HEK293 (cell line): ENCODE results near the gene PANX2.

Experiments used
- CTCF ChIA-PET: fragments of 350-600 bp; formaldehyde crosslinking; extraction: SDS; loops from one replicate; lab custom pipeline; 2021; ENCODE audit warnings: antibody characterized with exemption; lab: Yijun Ruan, JAX
- POLR2A ChIA-PET: fragments of 300-600 bp; formaldehyde crosslinking; extraction: SDS; loops from one replicate; lab custom pipeline; 2020; ENCODE audit warnings: antibody characterized with exemption, inconsistent platforms; lab: Yijun Ruan, JAX
- H3K27ac ChIP-seq: fragments of 200-500 bp; sonication (Bioruptor generic); 2 replicates; pipeline ENCODE4 v1.5.1; 2014; ENCODE audit warnings: low read depth, low read length, control low read depth, inconsistent platforms; ENCODE audit errors: extremely low read depth
- H3K36me3 ChIP-seq, 2 experiments: fragments of 200-500 bp in 1 of 2; sonication (Bioruptor generic) in 1 of 2; 1 replicate in 1 of 2; 2 replicates in 1 of 2; pipeline ENCODE4 v1.5.1; 2014 to 2017; ENCODE audit warnings: inconsistent platforms in 2 of 2, low read length in 2 of 2; ENCODE audit not compliant: control insufficient read depth in 2 of 2, insufficient read depth in 1 of 2
- H3K4me1 ChIP-seq: fragments of 200-500 bp; sonication (Bioruptor generic); 2 replicates; pipeline ENCODE4 v1.5.1; 2014; ENCODE audit warnings: mild to moderate bottlenecking, low read length, inconsistent platforms; ENCODE audit not compliant: control insufficient read depth, insufficient read depth
- H3K4me3 ChIP-seq: 2 replicates; pipeline ENCODE4 v1.5.1; 2011; ENCODE audit warnings: low read depth, mild to moderate bottlenecking, control low read depth, low read length, moderate library complexity
- H3K9me3 ChIP-seq: fragments of 200-500 bp; sonication (Bioruptor generic); 2 replicates; pipeline ENCODE4 v1.5.1; 2014; ENCODE audit warnings: low read depth, low read length, inconsistent platforms; ENCODE audit not compliant: control insufficient read depth, insufficient read depth
- FEZF1 ChIP-seq: fragments of 450-650 bp; formaldehyde crosslinking; IDR thresholded peaks from 2 replicates; pipeline ENCODE4 v1.5.1; 2016; ENCODE audit warnings: missing biosample characterization, missing genetic modification characterization
- IKZF3 ChIP-seq: fragments of 450-650 bp; IDR thresholded peaks from 2 replicates; pipeline ENCODE4 v1.5.0; 2018; ENCODE audit warnings: missing biosample characterization, mild to moderate bottlenecking, missing genetic modification characterization, moderate library complexity
- MEIS1 ChIP-seq: sonication (generic); formaldehyde crosslinking; IDR thresholded peaks from 2 replicates; pipeline ENCODE4 v1.8.1; 2022; ENCODE audit warnings: missing genetic modification reagents, mild to moderate bottlenecking, borderline replicate concordance
- ZBTB1 ChIP-seq: fragments of 450-650 bp; formaldehyde crosslinking; IDR thresholded peaks from 2 replicates; pipeline ENCODE4 v1.5.1; 2016; ENCODE audit warnings: missing biosample characterization, missing genetic modification characterization
- ZNF184 ChIP-seq: fragments of 450-650 bp; IDR thresholded peaks from 2 replicates; pipeline ENCODE4 v1.5.1; 2018; ENCODE audit warnings: missing biosample characterization, mild to moderate bottlenecking, missing genetic modification characterization
- ZNF239 ChIP-seq: fragments of 450-650 bp; formaldehyde crosslinking; IDR thresholded peaks from 2 replicates; pipeline ENCODE4 v1.5.1; 2016; ENCODE audit warnings: missing biosample characterization, missing genetic modification characterization
- ZNF37A ChIP-seq: fragments of 450-650 bp; IDR thresholded peaks from 2 replicates; pipeline ENCODE4 v1.5.1; 2018; ENCODE audit warnings: missing biosample characterization, missing genetic modification characterization
- ZNF394 ChIP-seq: fragments of 450-650 bp; formaldehyde crosslinking; IDR thresholded peaks from 2 replicates; pipeline ENCODE4 v1.5.1; 2016; ENCODE audit warnings: missing biosample characterization, missing genetic modification characterization, mild to moderate bottlenecking, moderate library complexity, borderline replicate concordance
- ZNF548 ChIP-seq: fragments of 450-650 bp; formaldehyde crosslinking; IDR thresholded peaks from 2 replicates; pipeline ENCODE4 v1.5.1; 2016; ENCODE audit warnings: missing biosample characterization, missing genetic modification characterization
- ZNF560 ChIP-seq: fragments of 450-650 bp; formaldehyde crosslinking; IDR thresholded peaks from 2 replicates; pipeline ENCODE4 v1.5.1; 2017; ENCODE audit warnings: missing biosample characterization, missing genetic modification characterization, borderline replicate concordance
- ZNF654 ChIP-seq: fragments of 450-650 bp; formaldehyde crosslinking; IDR thresholded peaks from 2 replicates; pipeline ENCODE4 v1.5.1; 2016; ENCODE audit warnings: low read depth, missing biosample characterization, missing genetic modification characterization
- ZNF707 ChIP-seq: fragments of 450-650 bp; formaldehyde crosslinking; IDR thresholded peaks from 2 replicates; pipeline ENCODE4 v1.5.1; 2016; ENCODE audit warnings: missing biosample characterization, missing genetic modification characterization
- TF ChIP-seq, protein P1 (sequence below): fragments of 450-650 bp; formaldehyde crosslinking; IDR thresholded peaks from 2 replicates; pipeline ENCODE4 v1.5.1; 2016; ENCODE audit warnings: missing biosample characterization, missing genetic modification characterization
- TF ChIP-seq, protein P2 (sequence below): fragments of 450-650 bp; formaldehyde crosslinking; IDR thresholded peaks from 2 replicates; pipeline ENCODE4 v1.5.1; 2016; ENCODE audit warnings: missing biosample characterization, missing genetic modification characterization
- TF ChIP-seq, protein P3 (sequence below): fragments of 450-650 bp; formaldehyde crosslinking; IDR thresholded peaks from 2 replicates; pipeline ENCODE4 v1.5.1; 2016; ENCODE audit warnings: missing biosample characterization, missing genetic modification characterization
- TF ChIP-seq, protein P4 (sequence below): fragments of 450-650 bp; formaldehyde crosslinking; IDR thresholded peaks from 2 replicates; pipeline ENCODE4 v1.5.1; 2016; ENCODE audit warnings: missing biosample characterization, missing genetic modification characterization
- TF ChIP-seq, protein P5 (sequence below): fragments of 450-650 bp; formaldehyde crosslinking; IDR thresholded peaks from 2 replicates; pipeline ENCODE4 v1.5.1; 2016; ENCODE audit warnings: missing biosample characterization, missing genetic modification characterization
- TF ChIP-seq, protein P6 (sequence below): fragments of 450-650 bp; formaldehyde crosslinking; IDR thresholded peaks from 2 replicates; pipeline ENCODE4 v1.5.1; 2017; ENCODE audit warnings: missing biosample characterization, missing genetic modification characterization

PANX2 gene

DNA sequence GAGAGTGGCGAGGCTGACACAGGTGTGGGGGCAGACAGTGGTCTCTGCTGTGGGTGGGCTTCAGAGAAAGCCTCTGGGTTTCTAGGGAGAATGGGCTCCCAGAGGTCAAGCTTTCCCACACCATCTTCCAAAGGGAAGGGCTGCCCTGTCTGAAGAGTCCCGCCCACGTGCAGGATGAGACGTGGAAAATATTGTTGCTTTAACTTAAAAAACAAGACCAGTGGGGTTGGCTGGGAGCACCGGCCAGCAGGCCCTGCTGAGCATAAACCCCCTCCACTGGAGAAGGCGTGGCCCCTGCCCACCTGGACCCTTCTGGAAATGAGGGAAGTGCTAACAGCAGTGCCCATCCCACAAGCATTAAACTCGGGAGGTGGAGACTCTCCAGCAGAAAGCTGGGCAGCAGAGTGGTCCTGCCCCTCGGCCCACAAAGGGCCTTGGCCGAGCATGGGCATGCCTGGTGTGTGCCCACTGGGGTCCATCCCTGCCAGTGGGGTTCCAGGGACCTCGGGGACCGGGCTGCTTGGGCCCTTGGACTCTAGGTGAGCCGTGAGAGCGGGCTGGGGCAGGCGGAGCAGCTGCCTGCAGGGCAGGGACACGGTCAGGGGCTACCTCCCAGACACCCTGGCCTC is 45.6 kb downstream of the PANX2 start:
- H3K4me1 ChIP-seq: peaks cover 2% of the 10 kb centered on the region; the same call in 1 of the 2 replicates
- TF ChIP-seq, protein P1, sequence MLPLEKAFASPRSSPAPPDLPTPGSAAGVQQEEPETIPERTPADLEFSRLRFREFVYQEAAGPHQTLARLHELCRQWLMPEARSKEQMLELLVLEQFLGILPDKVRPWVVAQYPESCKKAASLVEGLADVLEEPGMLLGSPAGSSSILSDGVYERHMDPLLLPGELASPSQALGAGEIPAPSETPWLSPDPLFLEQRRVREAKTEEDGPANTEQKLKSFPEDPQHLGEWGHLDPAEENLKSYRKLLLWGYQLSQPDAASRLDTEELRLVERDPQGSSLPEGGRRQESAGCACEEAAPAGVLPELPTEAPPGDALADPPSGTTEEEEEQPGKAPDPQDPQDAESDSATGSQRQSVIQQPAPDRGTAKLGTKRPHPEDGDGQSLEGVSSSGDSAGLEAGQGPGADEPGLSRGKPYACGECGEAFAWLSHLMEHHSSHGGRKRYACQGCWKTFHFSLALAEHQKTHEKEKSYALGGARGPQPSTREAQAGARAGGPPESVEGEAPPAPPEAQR (tag by site-specific recombination): no peak
- TF ChIP-seq IKZF3 (tag by site-specific recombination) (no peak), MEIS1 (CRISPR knock-in tag) (no peak)
- TF ChIP-seq, protein P2, sequence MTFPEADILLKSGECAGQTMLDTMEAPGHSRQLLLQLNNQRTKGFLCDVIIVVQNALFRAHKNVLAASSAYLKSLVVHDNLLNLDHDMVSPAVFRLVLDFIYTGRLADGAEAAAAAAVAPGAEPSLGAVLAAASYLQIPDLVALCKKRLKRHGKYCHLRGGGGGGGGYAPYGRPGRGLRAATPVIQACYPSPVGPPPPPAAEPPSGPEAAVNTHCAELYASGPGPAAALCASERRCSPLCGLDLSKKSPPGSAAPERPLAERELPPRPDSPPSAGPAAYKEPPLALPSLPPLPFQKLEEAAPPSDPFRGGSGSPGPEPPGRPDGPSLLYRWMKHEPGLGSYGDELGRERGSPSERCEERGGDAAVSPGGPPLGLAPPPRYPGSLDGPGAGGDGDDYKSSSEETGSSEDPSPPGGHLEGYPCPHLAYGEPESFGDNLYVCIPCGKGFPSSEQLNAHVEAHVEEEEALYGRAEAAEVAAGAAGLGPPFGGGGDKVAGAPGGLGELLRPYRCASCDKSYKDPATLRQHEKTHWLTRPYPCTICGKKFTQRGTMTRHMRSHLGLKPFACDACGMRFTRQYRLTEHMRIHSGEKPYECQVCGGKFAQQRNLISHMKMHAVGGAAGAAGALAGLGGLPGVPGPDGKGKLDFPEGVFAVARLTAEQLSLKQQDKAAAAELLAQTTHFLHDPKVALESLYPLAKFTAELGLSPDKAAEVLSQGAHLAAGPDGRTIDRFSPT (tag by site-specific recombination): peak; percentile 34; the same call in 1 of the 2 replicates
- TF ChIP-seq, protein P3, sequence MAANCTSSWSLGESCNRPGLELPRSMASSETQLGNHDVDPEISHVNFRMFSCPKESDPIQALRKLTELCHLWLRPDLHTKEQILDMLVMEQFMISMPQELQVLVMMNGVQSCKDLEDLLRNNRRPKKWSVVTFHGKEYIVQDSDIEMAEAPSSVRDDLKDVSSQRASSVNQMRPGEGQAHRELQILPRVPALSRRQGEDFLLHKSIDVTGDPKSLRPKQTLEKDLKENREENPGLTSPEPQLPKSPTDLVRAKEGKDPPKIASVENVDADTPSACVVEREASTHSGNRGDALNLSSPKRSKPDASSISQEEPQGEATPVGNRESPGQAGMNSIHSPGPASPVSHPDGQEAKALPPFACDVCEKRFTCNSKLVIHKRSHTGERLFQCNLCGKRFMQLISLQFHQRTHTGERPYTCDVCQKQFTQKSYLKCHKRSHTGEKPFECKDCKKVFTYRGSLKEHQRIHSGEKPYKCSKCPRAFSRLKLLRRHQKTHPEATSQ (tag by site-specific recombination): no peak
- no peaks in the 10 kb centered on the region for H3K9me3 ChIP-seq
- CTCF ChIA-PET: interaction anchor here (2.4 kb wide), 1 partner anchor 67 kb away, joined by 6 read pairs; no protein-coding TSS in a partner anchor
- H3K4me3 ChIP-seq: no peak overlapping the region
- POLR2A ChIA-PET: interaction anchor here (0.6 to 0.7 kb wide), 3 partner anchors 15 to 448 kb away, joined by 3 to 8 read pairs (median 8); no protein-coding TSS in a partner anchor
- H3K36me3 ChIP-seq: peaks cover 33 to 97% of the 10 kb centered on the region in 2 experiments
- H3K27ac ChIP-seq: no peak overlapping the region

DNA sequence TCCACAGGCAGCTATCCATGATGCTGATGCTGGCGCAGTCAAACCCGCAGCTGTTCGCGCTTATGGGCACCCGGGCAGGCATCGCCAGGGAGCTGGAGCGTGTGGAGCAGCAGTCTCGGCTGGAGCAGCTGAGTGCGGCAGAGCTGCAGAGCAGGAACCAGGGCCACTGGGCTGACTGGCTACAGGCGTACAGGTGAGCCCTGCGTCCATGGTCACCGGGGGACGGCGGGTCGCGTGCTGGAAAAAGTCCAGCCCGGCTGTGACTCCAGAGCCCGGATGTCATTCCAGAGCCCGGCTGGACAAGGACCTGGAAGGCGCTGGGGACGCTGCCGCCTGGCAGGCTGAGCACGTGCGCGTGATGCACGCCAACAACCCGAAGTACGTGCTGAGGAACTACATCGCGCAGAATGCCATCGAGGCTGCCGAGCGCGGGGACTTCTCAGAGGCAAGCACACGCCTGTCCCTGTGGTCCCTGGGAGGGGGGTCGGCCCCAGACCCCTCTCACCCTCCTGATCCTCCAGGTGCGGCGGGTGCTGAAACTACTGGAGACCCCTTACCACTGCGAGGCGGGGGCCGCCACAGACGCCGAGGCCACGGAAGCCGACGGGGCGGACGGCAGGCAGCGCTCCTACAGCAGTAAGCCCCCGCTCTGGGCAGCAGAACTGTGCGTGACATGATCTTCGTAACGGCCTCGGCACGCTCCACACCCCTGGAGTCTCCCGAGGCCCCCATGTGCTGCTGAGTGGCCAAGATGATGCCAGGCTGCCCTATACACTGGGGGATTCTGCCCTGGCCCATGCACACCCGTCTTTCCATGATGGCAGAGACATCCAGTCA is 46.4 kb downstream of the PANX2 start:
- ChIA-PET CTCF (interaction anchor here (0.5 to 2.4 kb wide), 2 partner anchors 67 to 469 kb away, joined by 3 to 6 read pairs; no protein-coding TSS in a partner anchor), POLR2A (interaction anchor here (0.6 kb wide), 1 partner anchor 14 kb away, joined by 8 read pairs; no protein-coding TSS in a partner anchor)
- TF ChIP-seq, protein P4, sequence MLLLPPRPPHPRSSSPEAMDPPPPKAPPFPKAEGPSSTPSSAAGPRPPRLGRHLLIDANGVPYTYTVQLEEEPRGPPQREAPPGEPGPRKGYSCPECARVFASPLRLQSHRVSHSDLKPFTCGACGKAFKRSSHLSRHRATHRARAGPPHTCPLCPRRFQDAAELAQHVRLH (tag by site-specific recombination): no peak
- TF ChIP-seq, protein P2 (tag by site-specific recombination): 0 out of 2 replicates have a peak, but pooled peaks have one; percentile 0
- TF ChIP-seq ZNF184 (tag by site-specific recombination): no peak
- TF ChIP-seq ZBTB1 (tag by site-specific recombination): no peak
- no peak for TF ChIP-seq ZNF548 (tag by site-specific recombination)
- no peak for TF ChIP-seq ZNF707 (tag by site-specific recombination)
- TF ChIP-seq ZNF37A (tag by site-specific recombination): no peak
- no peak for TF ChIP-seq FEZF1 (tag by site-specific recombination)
- TF ChIP-seq, protein P5, sequence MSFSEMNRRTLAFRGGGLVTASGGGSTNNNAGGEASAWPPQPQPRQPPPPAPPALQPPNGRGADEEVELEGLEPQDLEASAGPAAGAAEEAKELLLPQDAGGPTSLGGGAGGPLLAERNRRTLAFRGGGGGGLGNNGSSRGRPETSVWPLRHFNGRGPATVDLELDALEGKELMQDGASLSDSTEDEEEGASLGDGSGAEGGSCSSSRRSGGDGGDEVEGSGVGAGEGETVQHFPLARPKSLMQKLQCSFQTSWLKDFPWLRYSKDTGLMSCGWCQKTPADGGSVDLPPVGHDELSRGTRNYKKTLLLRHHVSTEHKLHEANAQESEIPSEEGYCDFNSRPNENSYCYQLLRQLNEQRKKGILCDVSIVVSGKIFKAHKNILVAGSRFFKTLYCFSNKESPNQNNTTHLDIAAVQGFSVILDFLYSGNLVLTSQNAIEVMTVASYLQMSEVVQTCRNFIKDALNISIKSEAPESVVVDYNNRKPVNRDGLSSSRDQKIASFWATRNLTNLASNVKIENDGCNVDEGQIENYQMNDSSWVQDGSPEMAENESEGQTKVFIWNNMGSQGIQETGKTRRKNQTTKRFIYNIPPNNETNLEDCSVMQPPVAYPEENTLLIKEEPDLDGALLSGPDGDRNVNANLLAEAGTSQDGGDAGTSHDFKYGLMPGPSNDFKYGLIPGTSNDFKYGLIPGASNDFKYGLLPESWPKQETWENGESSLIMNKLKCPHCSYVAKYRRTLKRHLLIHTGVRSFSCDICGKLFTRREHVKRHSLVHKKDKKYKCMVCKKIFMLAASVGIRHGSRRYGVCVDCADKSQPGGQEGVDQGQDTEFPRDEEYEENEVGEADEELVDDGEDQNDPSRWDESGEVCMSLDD: no peak
- TF ChIP-seq ZNF394: peak; percentile 47; the same call in 1 of the 2 replicates
- TF ChIP-seq ZNF239 (tag by site-specific recombination): no peak
- no peak for TF ChIP-seq ZNF654
- no peak for TF ChIP-seq ZNF560 (tag by site-specific recombination)
- TF ChIP-seq, protein P6, sequence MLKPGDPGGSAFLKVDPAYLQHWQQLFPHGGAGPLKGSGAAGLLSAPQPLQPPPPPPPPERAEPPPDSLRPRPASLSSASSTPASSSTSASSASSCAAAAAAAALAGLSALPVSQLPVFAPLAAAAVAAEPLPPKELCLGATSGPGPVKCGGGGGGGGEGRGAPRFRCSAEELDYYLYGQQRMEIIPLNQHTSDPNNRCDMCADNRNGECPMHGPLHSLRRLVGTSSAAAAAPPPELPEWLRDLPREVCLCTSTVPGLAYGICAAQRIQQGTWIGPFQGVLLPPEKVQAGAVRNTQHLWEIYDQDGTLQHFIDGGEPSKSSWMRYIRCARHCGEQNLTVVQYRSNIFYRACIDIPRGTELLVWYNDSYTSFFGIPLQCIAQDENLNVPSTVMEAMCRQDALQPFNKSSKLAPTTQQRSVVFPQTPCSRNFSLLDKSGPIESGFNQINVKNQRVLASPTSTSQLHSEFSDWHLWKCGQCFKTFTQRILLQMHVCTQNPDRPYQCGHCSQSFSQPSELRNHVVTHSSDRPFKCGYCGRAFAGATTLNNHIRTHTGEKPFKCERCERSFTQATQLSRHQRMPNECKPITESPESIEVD (tag by site-specific recombination): no peak
- Histone ChIP-seq H3K4me1 (peaks cover 2% of the 10 kb centered on the region; the same call in 1 of the 2 replicates), H3K27ac (no peak overlapping the region), H3K36me3 (peaks cover 27 to 98% of the 10 kb centered on the region in 2 experiments), H3K9me3 (no peaks in the 10 kb centered on the region), H3K4me3 (no peak overlapping the region)
